ENCODE data around the gene TUSC2. TPM values are rescaled to one million over a fixed set of nuclear protein-coding genes. Genes with fewer than 3 reads are reported as not detected.

TUSC2 gene
- total and polyA plus RNA-seq, 5 donors from 2014 or later, result 17.5 to 55.6 (median 45.9) TPM

- Mint-ChIP-seq H3K9me3 (no peaks in the 10 kb centered on the region), H3K27me3 (no peaks in the 10 kb centered on the region), H3K36me3 (no peaks in the 10 kb centered on the region), H3K4me3 (peak within 1 kb of the TSS; percentile 86 to 94 (median 90)), H3K4me1 (peaks cover 5 to 53% (median 12%) of the 10 kb centered on the region in 4 donors), H3K27ac (peak within 1 kb of the TSS; percentile 88 to 95 (median 89))
- ATAC-seq (ENCODE audit: low read depth in 2 of 2), result no peak
- peaks cover 10% of the 10 kb centered on the region for H3K36me3 ChIP-seq (ENCODE audit: control insufficient read depth, insufficient read depth, low read length)
- no peak for DNase-seq
- H3K9me3 ChIP-seq (ENCODE audit: control insufficient read depth in 2 of 2, low read length in 2 of 2), result no peaks in the 10 kb centered on the region
- no peaks in the 10 kb centered on the region for H3K27me3 ChIP-seq (ENCODE audit: control insufficient read depth, insufficient read depth, low read length)
- peak within 1 kb of the TSS; percentile 19 for H3K4me3 ChIP-seq (ENCODE audit: low read depth, low read length)
- H3K4me1 ChIP-seq (ENCODE audit: control insufficient read depth, insufficient read depth, low read length, poor library complexity, severe bottlenecking), result peaks cover 35% of the 10 kb centered on the region
- peak within 1 kb of the TSS; percentile 76 for H3K27ac ChIP-seq (ENCODE audit: insufficient read depth, low read length, poor library complexity, severe bottlenecking)
These were observed 5.5 kb downstream of the TUSC2 start, which contains the start of gene HYAL2 for GRCh38 chr3:50322386-50323091. Gene HYAL2 (minus strand): TSS chr3:50322745. CDS start chr3:50320489, 2,256 bp downstream.

- no peaks in the 10 kb centered on the region for H3K9me3 Mint-ChIP-seq
- peak overlapping the region; percentile 41 to 94 (median 82) for H3K4me3 Mint-ChIP-seq
- H3K9me3 ChIP-seq (ENCODE audit: control insufficient read depth in 2 of 2, low read length in 2 of 2), result no peaks in the 10 kb centered on the region
- DNase-seq (no peak), ATAC-seq (ENCODE audit: low read depth in 2 of 2) (no peak)
- no peaks in the 10 kb centered on the region for H3K36me3 Mint-ChIP-seq
- H3K27me3 ChIP-seq (ENCODE audit: control insufficient read depth, insufficient read depth, low read length), result no peaks in the 10 kb centered on the region
- no peak overlapping the region for H3K27ac Mint-ChIP-seq
- no peak overlapping the region for H3K4me3 ChIP-seq (ENCODE audit: low read depth, low read length)
- no peaks in the 10 kb centered on the region for H3K27me3 Mint-ChIP-seq
- peaks cover 34% of the 10 kb centered on the region for H3K4me1 ChIP-seq (ENCODE audit: control insufficient read depth, insufficient read depth, low read length, poor library complexity, severe bottlenecking)
- peaks cover 10% of the 10 kb centered on the region for H3K36me3 ChIP-seq (ENCODE audit: control insufficient read depth, insufficient read depth, low read length)
- H3K27ac ChIP-seq (ENCODE audit: insufficient read depth, low read length, poor library complexity, severe bottlenecking), result peak overlapping the region; percentile 76
- peaks cover 5 to 51% (median 13%) of the 10 kb centered on the region in 4 donors for H3K4me1 Mint-ChIP-seq
These were observed 6.0 kb downstream of the TUSC2 start for GRCh38 chr3:50322115-50322385.

- Histone ChIP-seq H3K27ac (ENCODE audit: insufficient read depth, low read length, poor library complexity, severe bottlenecking) (peak overlapping the region; percentile 76), H3K4me1 (ENCODE audit: control insufficient read depth, insufficient read depth, low read length, poor library complexity, severe bottlenecking) (peaks cover 37% of the 10 kb centered on the region), H3K9me3 (ENCODE audit: control insufficient read depth in 2 of 2, low read length in 2 of 2) (no peaks in the 10 kb centered on the region), H3K4me3 (ENCODE audit: low read depth, low read length) (peak overlapping the region; percentile 19), H3K27me3 (ENCODE audit: control insufficient read depth, insufficient read depth, low read length) (no peaks in the 10 kb centered on the region), H3K36me3 (ENCODE audit: control insufficient read depth, insufficient read depth, low read length) (peaks cover 10% of the 10 kb centered on the region)
- H3K36me3 Mint-ChIP-seq, result peaks cover under 1% of the 10 kb centered on the region
- DNase-seq (peak; percentile 70 to 91 (median 85)), ATAC-seq (ENCODE audit: low read depth in 2 of 2) (peak; percentile 71 to 76)
- no peaks in the 10 kb centered on the region for H3K27me3 Mint-ChIP-seq
- no peaks in the 10 kb centered on the region for H3K9me3 Mint-ChIP-seq
- peaks cover 6 to 52% (median 15%) of the 10 kb centered on the region in 4 donors for H3K4me1 Mint-ChIP-seq
- H3K27ac Mint-ChIP-seq, result peak overlapping the region; percentile 88 to 95 (median 89)
- peak overlapping the region; percentile 86 to 94 (median 90) for H3K4me3 Mint-ChIP-seq
These were observed 6.5 kb downstream of the TUSC2 start for GRCh38 chr3:50321336-50322114.

- H3K4me3 Mint-ChIP-seq, result peak overlapping the region; percentile 93 to 95 (median 94)
- H3K9me3 Mint-ChIP-seq, result no peaks in the 10 kb centered on the region
- H3K4me1 Mint-ChIP-seq, result peaks cover 10 to 58% (median 19%) of the 10 kb centered on the region in 4 donors
- H3K27me3 Mint-ChIP-seq, result no peaks in the 10 kb centered on the region
- no peaks in the 10 kb centered on the region for H3K9me3 ChIP-seq (ENCODE audit: control insufficient read depth in 2 of 2, low read length in 2 of 2)
- ATAC-seq (ENCODE audit: low read depth in 2 of 2) (peak; percentile 38 to 47), DNase-seq (peak in 1 of 3 donors; percentile 72)
- H3K27ac ChIP-seq (ENCODE audit: insufficient read depth, low read length, poor library complexity, severe bottlenecking), result peak overlapping the region; percentile 76
- H3K27me3 ChIP-seq (ENCODE audit: control insufficient read depth, insufficient read depth, low read length), result no peaks in the 10 kb centered on the region
- peaks cover 6% of the 10 kb centered on the region for H3K36me3 ChIP-seq (ENCODE audit: control insufficient read depth, insufficient read depth, low read length)
- peak overlapping the region; percentile 84 for H3K4me3 ChIP-seq (ENCODE audit: low read depth, low read length)
- peaks cover 43% of the 10 kb centered on the region for H3K4me1 ChIP-seq (ENCODE audit: control insufficient read depth, insufficient read depth, low read length, poor library complexity, severe bottlenecking)
- H3K27ac Mint-ChIP-seq, result peak overlapping the region; percentile 84 to 87 (median 87)
- peaks cover 3% of the 10 kb centered on the region for H3K36me3 Mint-ChIP-seq
These were observed 7.1 kb downstream of the TUSC2 start for GRCh38 chr3:50320853-50321335.

GRCh38 chr3:50319894-50320625 is 8.0 kb downstream of the TUSC2 start:
- Mint-ChIP-seq H3K4me1 (peaks cover 10 to 56% (median 22%) of the 10 kb centered on the region in 4 donors), H3K27me3 (no peaks in the 10 kb centered on the region)

GRCh38 chr3:50319181-50319893 is 8.7 kb downstream of the TUSC2 start:
- Histone ChIP-seq H3K27ac (ENCODE audit: insufficient read depth, low read length, poor library complexity, severe bottlenecking) (no peak overlapping the region), H3K27me3 (ENCODE audit: control insufficient read depth, insufficient read depth, low read length) (no peaks in the 10 kb centered on the region), H3K4me3 (ENCODE audit: low read depth, low read length) (no peak overlapping the region), H3K9me3 (ENCODE audit: control insufficient read depth in 2 of 2, low read length in 2 of 2) (no peaks in the 10 kb centered on the region), H3K36me3 (ENCODE audit: control insufficient read depth, insufficient read depth, low read length) (no peaks in the 10 kb centered on the region), H3K4me1 (ENCODE audit: control insufficient read depth, insufficient read depth, low read length, poor library complexity, severe bottlenecking) (peaks cover 44% of the 10 kb centered on the region)
- DNase-seq (no peak), ATAC-seq (ENCODE audit: low read depth in 2 of 2) (no peak)
- peaks cover 3% of the 10 kb centered on the region for H3K36me3 Mint-ChIP-seq
- no peaks in the 10 kb centered on the region for H3K27me3 Mint-ChIP-seq
- peak overlapping the region in 1 of 3 donors; percentile 29 for H3K27ac Mint-ChIP-seq
- no peaks in the 10 kb centered on the region for H3K9me3 Mint-ChIP-seq
- H3K4me1 Mint-ChIP-seq, result peaks cover 5 to 51% (median 20%) of the 10 kb centered on the region in 4 donors
- peak overlapping the region; percentile 15 to 94 (median 80) for H3K4me3 Mint-ChIP-seq

More at GRCh38 chr3:50319894-50320625, 8.0 kb downstream of the TUSC2 start:
- no peaks in the 10 kb centered on the region for H3K36me3 ChIP-seq (ENCODE audit: control insufficient read depth, insufficient read depth, low read length)
- peak overlapping the region; percentile 93 to 95 (median 94) for H3K4me3 Mint-ChIP-seq
- peaks cover 44% of the 10 kb centered on the region for H3K4me1 ChIP-seq (ENCODE audit: control insufficient read depth, insufficient read depth, low read length, poor library complexity, severe bottlenecking)
- no peak overlapping the region for H3K27ac ChIP-seq (ENCODE audit: insufficient read depth, low read length, poor library complexity, severe bottlenecking)
- H3K27me3 ChIP-seq (ENCODE audit: control insufficient read depth, insufficient read depth, low read length), result no peaks in the 10 kb centered on the region
- H3K9me3 Mint-ChIP-seq, result no peaks in the 10 kb centered on the region
- no peaks in the 10 kb centered on the region for H3K9me3 ChIP-seq (ENCODE audit: control insufficient read depth in 2 of 2, low read length in 2 of 2)
- peaks cover 3% of the 10 kb centered on the region for H3K36me3 Mint-ChIP-seq
- DNase-seq (no peak), ATAC-seq (ENCODE audit: low read depth in 2 of 2) (no peak)
- peak overlapping the region; percentile 84 to 87 (median 87) for H3K27ac Mint-ChIP-seq
- H3K4me3 ChIP-seq (ENCODE audit: low read depth, low read length), result peak overlapping the region; percentile 84

- no peaks in the 10 kb centered on the region for H3K36me3 ChIP-seq (ENCODE audit: control insufficient read depth, insufficient read depth, low read length)
- H3K9me3 ChIP-seq (ENCODE audit: control insufficient read depth in 2 of 2, low read length in 2 of 2), result no peaks in the 10 kb centered on the region
- H3K27me3 ChIP-seq (ENCODE audit: control insufficient read depth, insufficient read depth, low read length), result no peaks in the 10 kb centered on the region
- H3K36me3 Mint-ChIP-seq, result peaks cover 3% of the 10 kb centered on the region
- peak overlapping the region in 2 of 3 donors; percentile 25 to 29 for H3K27ac Mint-ChIP-seq
- peaks cover 5% of the 10 kb centered on the region for H3K27me3 Mint-ChIP-seq
- DNase-seq (no peak), ATAC-seq (ENCODE audit: low read depth in 2 of 2) (no peak)
- peaks cover 44% of the 10 kb centered on the region for H3K4me1 ChIP-seq (ENCODE audit: control insufficient read depth, insufficient read depth, low read length, poor library complexity, severe bottlenecking)
- no peak overlapping the region for H3K27ac ChIP-seq (ENCODE audit: insufficient read depth, low read length, poor library complexity, severe bottlenecking)
- peaks cover 5 to 51% (median 21%) of the 10 kb centered on the region in 4 donors for H3K4me1 Mint-ChIP-seq
- no peaks in the 10 kb centered on the region for H3K9me3 Mint-ChIP-seq
- no peak overlapping the region for H3K4me3 ChIP-seq (ENCODE audit: low read depth, low read length)
- H3K4me3 Mint-ChIP-seq, result peak overlapping the region in 3 of 4 donors; percentile 2 to 94 (median 48)
These were observed 9.4 kb downstream of the TUSC2 start for GRCh38 chr3:50318615-50319014.

Measured in CD4-positive, CD25-positive, alpha-beta regulatory T cell (primary cell).